Nephron progenitor cell (in vitro differentiated cells): Measurements from ENCODE around the gene IRX6.

ENCODE experiments used
- DNase-seq: peaks from one replicate; pipeline ENCODE4 v3.0.0; 2021
- H3K27ac Mint-ChIP-seq: 2 replicates; pipeline ENCODE4 v1.8.0; 2021; ENCODE audit warnings: mild to moderate bottlenecking, moderate library complexity, mixed read lengths
- H3K27me3 Mint-ChIP-seq: 2 replicates; pipeline ENCODE4 v1.8.0; 2021; ENCODE audit warnings: mild to moderate bottlenecking, low read depth, mixed read lengths; ENCODE audit not compliant: poor library complexity
- H3K36me3 Mint-ChIP-seq: 2 replicates; pipeline ENCODE4 v1.8.0; 2021; ENCODE audit warnings: low read depth, mixed read lengths
- H3K4me1 Mint-ChIP-seq: 2 replicates; pipeline ENCODE4 v1.8.0; 2021; ENCODE audit warnings: mixed read lengths
- H3K4me3 Mint-ChIP-seq: 2 replicates; pipeline ENCODE4 v1.8.0; 2021; ENCODE audit warnings: mild to moderate bottlenecking, moderate library complexity, mixed read lengths
- H3K9me3 Mint-ChIP-seq: 2 replicates; pipeline ENCODE4 v1.8.0; 2021; ENCODE audit warnings: mild to moderate bottlenecking, moderate library complexity, mixed read lengths
- TF ChIP-seq, protein P1 (sequence below): fragments of 200-600 bp; sonication (generic); IDR thresholded peaks from 2 replicates; pipeline ENCODE4 v1.5.0; 2021; ENCODE audit warnings: antibody characterized with exemption

The IRX6 gene

GRCh38 chr16:55323637-55324271 is at the start of gene IRX6:
Gene IRX6 (plus strand): TSS chr16:55324203. CDS start chr16:55325092, 889 bp downstream.
- TF ChIP-seq, protein P1, sequence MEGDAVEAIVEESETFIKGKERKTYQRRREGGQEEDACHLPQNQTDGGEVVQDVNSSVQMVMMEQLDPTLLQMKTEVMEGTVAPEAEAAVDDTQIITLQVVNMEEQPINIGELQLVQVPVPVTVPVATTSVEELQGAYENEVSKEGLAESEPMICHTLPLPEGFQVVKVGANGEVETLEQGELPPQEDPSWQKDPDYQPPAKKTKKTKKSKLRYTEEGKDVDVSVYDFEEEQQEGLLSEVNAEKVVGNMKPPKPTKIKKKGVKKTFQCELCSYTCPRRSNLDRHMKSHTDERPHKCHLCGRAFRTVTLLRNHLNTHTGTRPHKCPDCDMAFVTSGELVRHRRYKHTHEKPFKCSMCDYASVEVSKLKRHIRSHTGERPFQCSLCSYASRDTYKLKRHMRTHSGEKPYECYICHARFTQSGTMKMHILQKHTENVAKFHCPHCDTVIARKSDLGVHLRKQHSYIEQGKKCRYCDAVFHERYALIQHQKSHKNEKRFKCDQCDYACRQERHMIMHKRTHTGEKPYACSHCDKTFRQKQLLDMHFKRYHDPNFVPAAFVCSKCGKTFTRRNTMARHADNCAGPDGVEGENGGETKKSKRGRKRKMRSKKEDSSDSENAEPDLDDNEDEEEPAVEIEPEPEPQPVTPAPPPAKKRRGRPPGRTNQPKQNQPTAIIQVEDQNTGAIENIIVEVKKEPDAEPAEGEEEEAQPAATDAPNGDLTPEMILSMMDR, result peak; percentile 65
- H3K9me3 Mint-ChIP-seq, result no peaks in the 10 kb centered on the region
- H3K4me1 Mint-ChIP-seq, result peaks cover 14% of the 10 kb centered on the region
- H3K27ac Mint-ChIP-seq, result no peak within 1 kb of the TSS
- H3K36me3 Mint-ChIP-seq, result no peaks in the 10 kb centered on the region
- H3K27me3 Mint-ChIP-seq, result peaks cover 98% of the 10 kb centered on the region
- peak within 1 kb of the TSS; percentile 80 for H3K4me3 Mint-ChIP-seq
- DNase-seq, result peak; percentile 76

DNA sequence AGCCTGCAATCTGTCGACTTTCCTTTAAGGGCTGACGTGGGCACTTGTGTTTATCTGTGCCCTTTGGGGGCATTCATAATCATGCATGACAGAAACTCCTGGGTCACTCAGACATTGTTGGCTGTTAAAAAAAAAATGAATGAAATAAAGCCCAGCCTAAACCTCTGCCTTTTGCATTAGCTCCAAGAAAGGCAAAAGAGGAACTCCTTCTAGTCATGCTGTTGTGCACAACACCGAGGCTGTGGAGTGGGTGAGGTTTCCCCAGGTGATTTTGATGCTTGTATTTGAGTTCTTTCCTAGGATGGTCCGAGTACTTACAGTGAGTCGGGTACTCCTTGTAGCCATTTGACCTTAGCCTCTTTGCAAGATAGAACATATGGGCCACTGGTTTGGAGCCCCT is 49.6 kb upstream of the IRX6 start:
- TF ChIP-seq, protein P1, result no peak
- Mint-ChIP-seq H3K27ac (no peak overlapping the region), H3K27me3 (peaks cover 49% of the 10 kb centered on the region), H3K4me1 (peaks cover 6% of the 10 kb centered on the region), H3K4me3 (no peak overlapping the region), H3K36me3 (no peaks in the 10 kb centered on the region), H3K9me3 (no peaks in the 10 kb centered on the region)
- no peak for DNase-seq

GRCh38 chr16:55275167-55275566 is 48.8 kb upstream of the IRX6 start:
- Mint-ChIP-seq H3K27ac (no peak overlapping the region), H3K4me1 (peaks cover 6% of the 10 kb centered on the region), H3K36me3 (no peaks in the 10 kb centered on the region), H3K4me3 (no peak overlapping the region), H3K9me3 (no peaks in the 10 kb centered on the region), H3K27me3 (peaks cover 49% of the 10 kb centered on the region)
- TF ChIP-seq, protein P1, result no peak
- no peak for DNase-seq

DNA sequence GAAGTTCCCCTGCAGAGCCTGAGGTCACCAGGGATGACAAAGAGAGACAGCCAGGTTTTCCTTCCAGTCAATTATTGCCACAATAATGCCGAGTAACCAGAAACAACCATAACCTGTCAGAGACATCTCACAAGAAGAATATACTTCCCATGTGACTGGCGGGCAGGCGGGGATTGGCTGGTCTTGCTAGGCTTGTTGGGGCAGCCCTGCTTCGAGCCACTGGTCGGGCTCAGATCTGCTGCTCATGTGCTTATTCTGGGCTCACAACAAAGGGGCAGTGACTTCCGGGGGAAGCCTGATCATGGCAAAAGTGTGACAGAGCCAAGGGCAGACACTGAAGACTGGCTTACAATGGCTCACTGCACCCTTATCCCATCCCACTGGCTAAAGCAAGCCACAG is 48.1 kb upstream of the IRX6 start:
- Mint-ChIP-seq H3K27ac (no peak overlapping the region), H3K9me3 (no peaks in the 10 kb centered on the region), H3K36me3 (no peaks in the 10 kb centered on the region), H3K4me1 (peaks cover 6% of the 10 kb centered on the region), H3K27me3 (peaks cover 49% of the 10 kb centered on the region), H3K4me3 (no peak overlapping the region)
- TF ChIP-seq, protein P1, result no peak
- DNase-seq, result no peak

- no peak for DNase-seq
- Mint-ChIP-seq H3K4me3 (no peak overlapping the region), H3K9me3 (no peaks in the 10 kb centered on the region), H3K27ac (no peak overlapping the region), H3K36me3 (no peaks in the 10 kb centered on the region), H3K4me1 (peaks cover 6% of the 10 kb centered on the region), H3K27me3 (peaks cover 38% of the 10 kb centered on the region)
- TF ChIP-seq, protein P1, result no peak
Observed at GRCh38 chr16:55277536-55277935, 46.5 kb upstream of the IRX6 start.

- DNase-seq, result no peak
- H3K27ac Mint-ChIP-seq, result no peak overlapping the region
Observed at GRCh38 chr16:55279598-55279997, 44.4 kb upstream of the IRX6 start.

More at GRCh38 chr16:55279598-55279997, 44.4 kb upstream of the IRX6 start:
- TF ChIP-seq, protein P1, result no peak
- no peak overlapping the region for H3K4me3 Mint-ChIP-seq
- H3K36me3 Mint-ChIP-seq, result no peaks in the 10 kb centered on the region
- no peaks in the 10 kb centered on the region for H3K9me3 Mint-ChIP-seq
- H3K27me3 Mint-ChIP-seq, result peaks cover 34% of the 10 kb centered on the region
- peaks cover 14% of the 10 kb centered on the region for H3K4me1 Mint-ChIP-seq
